GM18505 (cell line): ENCODE results near the gene ARFIP1.

ENCODE experiments used
- ATAC-seq: cut with Tn5 transposase; IDR thresholded peaks from one replicate; pipeline ENCODE4 v1.9.1; 2021; ENCODE audit not compliant: unreplicated experiment
- POLR2A ChIP-seq: IDR thresholded peaks from 4 replicates; pipeline ENCODE4 v1.6.1; 2011; ENCODE audit warnings: borderline replicate concordance; ENCODE audit not compliant: insufficient read depth, insufficient read length; ENCODE audit errors: extremely low read depth

ARFIP1 gene

GRCh38 chr4:152941411-152941810, 161.7 kb downstream of the ARFIP1 start:
- TF ChIP-seq POLR2A = no peak
- ATAC-seq = no peak

GRCh38 chr4:152942346-152942745, 162.6 kb downstream of the ARFIP1 start:
- ATAC-seq = no peak
- no peak for TF ChIP-seq POLR2A

DNA sequence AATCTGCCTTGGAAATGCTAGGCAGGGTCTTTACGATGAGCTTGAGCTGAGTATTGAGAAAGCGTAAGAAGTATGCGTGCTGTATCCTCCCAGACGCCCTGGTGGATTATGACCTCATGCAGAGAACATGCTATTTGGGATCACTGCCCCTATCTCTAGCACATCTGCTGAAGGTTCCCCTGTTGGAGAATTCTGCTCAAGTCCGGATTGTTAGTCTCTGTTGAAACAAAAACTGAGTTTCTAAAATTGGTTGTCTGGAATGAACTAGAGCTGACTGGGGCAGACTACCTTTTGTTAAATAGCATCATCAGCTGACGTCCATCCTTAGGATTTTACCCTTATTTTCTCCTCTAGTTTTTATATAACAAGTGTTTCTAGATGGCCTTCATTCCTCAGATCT, 163.9 kb downstream of the ARFIP1 start:
- ATAC-seq = no peak
- no peak for TF ChIP-seq POLR2A

GRCh38 chr4:152944666-152945320, 165.0 kb downstream of the ARFIP1 start:
- TF ChIP-seq POLR2A = no peak
- ATAC-seq = no peak

GRCh38 chr4:152945639-152946038, 165.9 kb downstream of the ARFIP1 start:
- no peak for TF ChIP-seq POLR2A
- ATAC-seq = no peak

- no peak for TF ChIP-seq POLR2A
- no peak for ATAC-seq
Observed at GRCh38 chr4:152946446-152946845, 166.7 kb downstream of the ARFIP1 start.

- no peak for TF ChIP-seq POLR2A
- ATAC-seq = no peak
Observed at GRCh38 chr4:152947311-152947710, 167.6 kb downstream of the ARFIP1 start.

GRCh38 chr4:152949930-152950329, 170.2 kb downstream of the ARFIP1 start:
- ATAC-seq = no peak
- no peak for TF ChIP-seq POLR2A

DNA sequence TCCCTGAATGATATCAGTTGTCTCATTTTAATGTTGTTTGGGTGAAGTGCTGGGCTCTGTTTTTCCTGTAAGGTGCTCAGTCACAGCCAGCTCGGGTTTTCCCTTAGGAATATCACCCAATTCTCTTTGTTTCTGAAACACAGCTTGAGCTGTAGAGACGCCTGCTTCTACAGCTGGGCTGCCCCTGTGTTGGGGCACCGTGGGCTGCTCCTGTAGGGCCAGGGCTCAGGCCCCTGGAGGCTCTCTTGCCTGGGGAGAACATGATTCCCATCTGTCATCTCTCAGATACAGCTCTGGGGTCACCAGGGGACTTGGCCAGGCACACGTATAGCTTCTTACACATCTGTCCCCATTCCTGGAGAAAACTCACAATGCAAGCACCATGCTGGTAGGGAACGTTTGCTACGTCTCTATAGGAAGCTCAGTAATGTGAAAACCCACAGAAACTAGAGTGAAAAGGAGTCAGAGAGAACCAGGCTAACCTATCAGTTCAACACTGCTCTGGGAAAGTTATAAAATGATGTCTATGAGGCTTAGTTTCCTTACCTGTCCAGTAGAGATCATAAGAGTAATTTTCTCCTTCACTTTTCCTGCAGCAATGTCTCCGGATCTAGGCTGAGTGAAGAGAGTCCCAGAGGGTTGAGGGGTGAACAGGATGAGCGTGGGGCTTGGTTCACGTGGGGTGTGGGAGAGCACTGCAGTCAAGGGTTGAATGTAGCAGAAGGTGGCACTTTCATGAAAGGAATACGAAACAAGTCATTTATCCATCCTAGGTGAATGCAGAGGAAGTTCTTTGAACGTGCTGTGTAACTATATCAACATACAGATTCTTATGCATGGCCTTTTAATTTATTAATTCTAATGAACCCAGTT, 170.9 kb downstream of the ARFIP1 start:
- ATAC-seq = no peak

GRCh38 chr4:152951348-152951747, 171.6 kb downstream of the ARFIP1 start:
- ATAC-seq = no peak
- no peak for TF ChIP-seq POLR2A

More for the DNA sequence above, 170.9 kb downstream of the ARFIP1 start:
- TF ChIP-seq POLR2A = no peak

- no peak for ATAC-seq
- TF ChIP-seq POLR2A = no peak
Observed at GRCh38 chr4:152953514-152953913, 173.8 kb downstream of the ARFIP1 start.

DNA sequence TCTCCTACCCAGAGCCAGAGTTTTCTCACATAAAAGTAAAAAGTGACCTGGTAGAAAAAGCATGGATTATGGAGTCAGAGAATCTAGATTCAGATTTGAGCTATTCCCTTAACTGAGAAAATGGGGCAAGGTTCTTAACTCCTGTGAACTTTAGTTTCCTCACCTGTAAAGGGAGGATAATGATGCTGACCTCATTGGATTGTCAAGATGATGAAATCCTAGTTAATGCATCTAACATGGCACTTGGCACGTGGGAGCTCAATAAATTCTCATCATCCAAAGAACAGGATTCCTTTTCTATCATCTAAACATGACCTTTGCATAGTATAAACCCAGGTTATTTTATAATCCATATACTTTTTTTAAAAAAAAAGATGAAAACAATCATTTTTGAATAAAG, 175.0 kb downstream of the ARFIP1 start:
- ATAC-seq = no peak
- no peak for TF ChIP-seq POLR2A

DNA sequence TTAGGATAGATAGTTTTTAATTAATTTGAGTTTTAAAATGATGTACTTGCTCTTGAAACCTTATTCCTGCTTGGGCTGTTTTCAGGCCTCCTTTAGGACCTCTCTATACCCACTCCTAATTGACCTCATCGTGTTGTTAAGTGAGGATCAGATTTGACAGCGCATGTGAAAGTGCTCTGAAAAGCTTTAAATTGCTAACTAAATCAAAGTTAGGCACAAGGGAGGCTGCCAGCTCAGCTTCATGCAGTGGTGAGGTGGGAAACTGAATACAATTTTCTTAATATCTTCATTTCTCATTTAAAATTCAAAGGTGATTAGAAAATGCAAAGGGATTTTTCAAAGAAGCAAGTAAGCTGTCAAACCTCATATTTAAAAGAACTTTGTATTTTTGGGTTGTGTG, 176.4 kb downstream of the ARFIP1 start:
- no peak for TF ChIP-seq POLR2A

GRCh38 chr4:152956650-152957436, 177.1 kb downstream of the ARFIP1 start:
- no peak for TF ChIP-seq POLR2A
- ATAC-seq = no peak

More for the DNA sequence above, 176.4 kb downstream of the ARFIP1 start:
- ATAC-seq = no peak

- no peak for ATAC-seq
- TF ChIP-seq POLR2A = no peak
Observed at GRCh38 chr4:152957437-152958171, 177.8 kb downstream of the ARFIP1 start.
